ENCODE measurements around the gene ACVR1. TPM values are rescaled to one million over a fixed set of nuclear protein-coding genes. Genes with fewer than 3 reads are reported as not detected.

Gene ACVR1
- total RNA-seq, 1 donor from 2014 or later = 36.3 TPM

DNA sequence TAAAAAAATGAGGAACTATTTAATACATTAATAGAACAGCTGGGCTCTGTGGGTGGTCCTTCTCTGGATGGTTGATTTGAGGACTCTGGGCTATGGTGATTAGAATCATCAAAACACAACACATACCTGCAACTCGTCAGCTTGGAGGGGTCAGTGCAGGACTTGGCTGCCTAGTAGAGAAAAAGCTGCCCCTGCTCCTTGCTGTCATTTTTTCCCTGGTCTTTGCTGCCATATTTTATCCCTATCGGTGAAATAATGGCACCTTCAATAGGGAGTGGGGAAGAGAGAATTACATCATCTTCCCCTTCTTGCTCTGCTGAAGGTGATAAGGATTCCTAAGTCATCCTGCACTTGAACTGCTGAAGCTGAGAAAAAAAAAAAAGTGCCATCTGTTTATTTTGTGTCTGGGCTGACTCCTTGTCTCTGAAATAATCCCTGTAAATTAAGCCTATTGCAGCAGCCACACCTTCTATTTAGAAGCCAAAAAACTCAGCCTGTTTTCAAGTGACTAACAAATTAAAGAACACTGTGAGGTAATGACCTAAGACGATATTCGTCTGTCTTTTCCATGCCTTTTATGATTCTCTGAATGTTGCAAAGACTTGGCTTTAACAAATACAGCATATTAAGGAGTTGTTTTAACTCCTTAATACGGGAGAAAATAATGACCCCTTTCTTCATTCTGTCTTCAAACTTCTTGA lies 89.3 kb downstream of the ACVR1 start:
- Mint-ChIP-seq H3K27ac (ENCODE audit: unreplicated experiment) (no peak overlapping the region), H3K36me3 (ENCODE audit: unreplicated experiment) (no peaks in the 10 kb centered on the region), H3K9me3 (ENCODE audit: unreplicated experiment) (no peaks in the 10 kb centered on the region), H3K27me3 (ENCODE audit: unreplicated experiment) (no peaks in the 10 kb centered on the region), H3K4me1 (ENCODE audit: low read depth, unreplicated experiment) (peaks cover 13% of the 10 kb centered on the region), H3K4me3 (ENCODE audit: unreplicated experiment) (no peak overlapping the region)
- DNase-seq = no peak
- TF ChIP-seq, protein P1, sequence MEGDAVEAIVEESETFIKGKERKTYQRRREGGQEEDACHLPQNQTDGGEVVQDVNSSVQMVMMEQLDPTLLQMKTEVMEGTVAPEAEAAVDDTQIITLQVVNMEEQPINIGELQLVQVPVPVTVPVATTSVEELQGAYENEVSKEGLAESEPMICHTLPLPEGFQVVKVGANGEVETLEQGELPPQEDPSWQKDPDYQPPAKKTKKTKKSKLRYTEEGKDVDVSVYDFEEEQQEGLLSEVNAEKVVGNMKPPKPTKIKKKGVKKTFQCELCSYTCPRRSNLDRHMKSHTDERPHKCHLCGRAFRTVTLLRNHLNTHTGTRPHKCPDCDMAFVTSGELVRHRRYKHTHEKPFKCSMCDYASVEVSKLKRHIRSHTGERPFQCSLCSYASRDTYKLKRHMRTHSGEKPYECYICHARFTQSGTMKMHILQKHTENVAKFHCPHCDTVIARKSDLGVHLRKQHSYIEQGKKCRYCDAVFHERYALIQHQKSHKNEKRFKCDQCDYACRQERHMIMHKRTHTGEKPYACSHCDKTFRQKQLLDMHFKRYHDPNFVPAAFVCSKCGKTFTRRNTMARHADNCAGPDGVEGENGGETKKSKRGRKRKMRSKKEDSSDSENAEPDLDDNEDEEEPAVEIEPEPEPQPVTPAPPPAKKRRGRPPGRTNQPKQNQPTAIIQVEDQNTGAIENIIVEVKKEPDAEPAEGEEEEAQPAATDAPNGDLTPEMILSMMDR (IDR thresholded peaks at IDR 0.05; ENCODE audit: partially characterized antibody, unreplicated experiment) = no peak

DNA sequence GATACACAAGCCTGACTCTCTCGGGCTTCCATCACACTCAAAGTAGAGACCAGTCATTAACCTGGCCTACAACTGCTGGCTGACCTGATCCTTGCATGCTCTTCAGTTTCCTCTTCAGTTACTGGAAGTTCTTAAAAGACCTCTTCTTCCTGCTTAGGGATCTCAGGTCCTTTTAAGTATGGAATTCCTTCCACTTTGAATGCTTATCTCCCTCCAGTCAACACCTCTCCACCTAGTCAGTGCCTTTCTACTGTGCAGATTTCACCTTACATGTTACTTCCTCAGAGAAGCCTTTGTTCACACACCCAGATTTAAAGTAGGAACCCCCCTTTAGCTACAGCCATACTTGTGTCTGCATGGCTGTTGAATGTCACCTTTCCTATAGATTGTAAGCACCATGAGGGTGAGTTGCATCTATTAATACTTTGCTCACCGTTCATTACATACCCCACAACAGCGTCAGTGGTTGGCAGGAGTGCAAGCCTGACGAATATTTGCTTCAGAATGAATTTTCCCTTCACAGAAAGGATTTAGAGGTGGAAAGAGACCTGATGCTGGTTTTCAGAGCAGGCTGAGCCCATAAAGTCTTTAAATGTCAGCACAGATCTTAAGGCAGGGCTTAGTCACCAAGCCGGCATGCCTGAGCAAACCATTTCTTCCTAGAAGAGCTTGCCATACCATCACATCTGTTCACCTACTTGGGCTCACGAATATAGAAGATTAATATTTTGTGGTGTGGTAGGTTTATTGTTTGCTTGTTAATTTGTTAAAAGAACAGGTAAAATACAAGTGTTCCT lies 90.1 kb downstream of the ACVR1 start:
- Mint-ChIP-seq H3K4me1 (ENCODE audit: low read depth, unreplicated experiment) (peaks cover 13% of the 10 kb centered on the region), H3K36me3 (ENCODE audit: unreplicated experiment) (no peaks in the 10 kb centered on the region), H3K27me3 (ENCODE audit: unreplicated experiment) (no peaks in the 10 kb centered on the region), H3K4me3 (ENCODE audit: unreplicated experiment) (no peak overlapping the region), H3K27ac (ENCODE audit: unreplicated experiment) (no peak overlapping the region), H3K9me3 (ENCODE audit: unreplicated experiment) (no peaks in the 10 kb centered on the region)
- no peak for DNase-seq
- TF ChIP-seq, protein P1 (IDR thresholded peaks at IDR 0.05; ENCODE audit: partially characterized antibody, unreplicated experiment) = no peak

DNA sequence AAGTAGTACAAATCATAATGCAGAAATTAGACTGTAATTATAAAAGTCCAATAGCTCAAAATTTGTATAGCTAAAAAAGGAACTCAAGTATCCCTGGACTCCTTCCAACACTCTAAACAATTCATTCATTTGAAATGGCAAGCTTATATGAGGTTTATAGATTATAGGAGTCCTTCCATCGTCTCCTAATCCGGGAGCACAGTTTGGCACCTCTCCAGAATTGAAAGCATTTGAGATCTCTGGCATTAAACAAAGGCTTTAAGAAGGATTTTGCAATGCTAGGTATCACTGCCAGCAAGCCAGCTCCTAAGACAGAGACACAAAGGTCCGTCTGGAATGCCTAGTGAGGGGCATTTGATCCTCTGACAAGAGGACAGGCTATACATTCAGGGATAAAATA lies 90.9 kb downstream of the ACVR1 start:
- H3K36me3 Mint-ChIP-seq (ENCODE audit: unreplicated experiment) = no peaks in the 10 kb centered on the region
- no peak for DNase-seq
- H3K27me3 Mint-ChIP-seq (ENCODE audit: unreplicated experiment) = no peaks in the 10 kb centered on the region
- H3K9me3 Mint-ChIP-seq (ENCODE audit: unreplicated experiment) = no peaks in the 10 kb centered on the region
- no peak overlapping the region for H3K27ac Mint-ChIP-seq (ENCODE audit: unreplicated experiment)
- TF ChIP-seq, protein P1 (IDR thresholded peaks at IDR 0.05; ENCODE audit: partially characterized antibody, unreplicated experiment) = no peak
- peaks cover 13% of the 10 kb centered on the region for H3K4me1 Mint-ChIP-seq (ENCODE audit: low read depth, unreplicated experiment)
- no peak overlapping the region for H3K4me3 Mint-ChIP-seq (ENCODE audit: unreplicated experiment)

DNA sequence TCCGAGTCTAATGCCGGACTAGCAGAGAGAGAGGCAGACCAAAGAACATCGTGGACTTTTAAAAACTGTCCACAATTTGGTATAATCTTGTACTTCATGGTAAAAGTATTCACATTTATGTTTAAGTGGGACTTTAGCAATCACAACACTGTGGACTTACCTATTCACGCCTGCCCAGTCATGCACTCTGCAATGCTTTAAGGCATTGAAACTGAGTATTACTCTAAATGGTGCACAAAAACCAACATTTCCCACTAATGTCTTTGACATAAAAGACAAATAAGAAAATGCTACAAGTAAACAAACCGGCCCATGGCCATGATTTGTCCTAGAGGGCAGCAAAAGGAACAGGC lies 91.3 kb downstream of the ACVR1 start:
- no peak for DNase-seq
- no peaks in the 10 kb centered on the region for H3K9me3 Mint-ChIP-seq (ENCODE audit: unreplicated experiment)
- no peak overlapping the region for H3K4me3 Mint-ChIP-seq (ENCODE audit: unreplicated experiment)
- no peak overlapping the region for H3K27ac Mint-ChIP-seq (ENCODE audit: unreplicated experiment)
- no peaks in the 10 kb centered on the region for H3K36me3 Mint-ChIP-seq (ENCODE audit: unreplicated experiment)
- H3K4me1 Mint-ChIP-seq (ENCODE audit: low read depth, unreplicated experiment) = peaks cover 13% of the 10 kb centered on the region
- TF ChIP-seq, protein P1 (IDR thresholded peaks at IDR 0.05; ENCODE audit: partially characterized antibody, unreplicated experiment) = no peak
- H3K27me3 Mint-ChIP-seq (ENCODE audit: unreplicated experiment) = no peaks in the 10 kb centered on the region

Measured in glutamatergic neuron (in vitro differentiated cells).